HepG2 (cell line): ENCODE results near the gene ZFP36. TPM values are rescaled to one million over a fixed set of nuclear protein-coding genes. Genes with fewer than 3 reads are reported as not detected.

Experiments
- DR1 ChIP-seq: sonication (generic); formaldehyde crosslinking; IDR thresholded peaks from 2 replicates; pipeline ENCODE4 v1.8.0; 2021; ENCODE audit warnings: mild to moderate bottlenecking, missing genetic modification reagents, inconsistent platforms
- GABPA ChIP-seq, 2 experiments: IDR thresholded peaks; 2 replicates each; pipeline ENCODE4 v1.6.1; 2011 to 2016; ENCODE audit warnings: low read depth in 2 of 2, low read length in 1 of 2, missing biosample characterization in 1 of 2, missing genetic modification characterization in 1 of 2
- HES4 ChIP-seq: sonication (generic); formaldehyde crosslinking; IDR thresholded peaks from 2 replicates; pipeline ENCODE4 v1.9.0; 2021; ENCODE audit warnings: mild to moderate bottlenecking, missing genetic modification reagents, borderline replicate concordance
- MED8 ChIP-seq: sonication (generic); formaldehyde crosslinking; IDR thresholded peaks from 2 replicates; pipeline ENCODE4 v1.8.1; 2023; ENCODE audit warnings: mild to moderate bottlenecking, missing genetic modification reagents; ENCODE audit not compliant: insufficient replicate concordance
- NFYB ChIP-seq: sonication (generic); formaldehyde crosslinking; IDR thresholded peaks from 2 replicates; pipeline ENCODE4 v1.4.0; 2020; ENCODE audit warnings: missing genetic modification reagents
- TERF1 ChIP-seq: sonication (generic); formaldehyde crosslinking; IDR thresholded peaks from 2 replicates; pipeline ENCODE4 v1.8.0; 2022; ENCODE audit warnings: mild to moderate bottlenecking, missing genetic modification reagents, moderate library complexity
- U2AF1 ChIP-seq: fragments of 200-400 bp; formaldehyde crosslinking; optimal IDR thresholded peaks from 2 replicates; pipeline ENCODE3; 2017; ENCODE audit warnings: mild to moderate bottlenecking, low read depth, low read length
- YEATS2 ChIP-seq: sonication (generic); formaldehyde crosslinking; IDR thresholded peaks from 2 replicates; pipeline ENCODE4 v1.4.0; 2020; ENCODE audit warnings: missing genetic modification reagents, borderline replicate concordance
- YEATS4 ChIP-seq: sonication (generic); formaldehyde crosslinking; IDR thresholded peaks from 2 replicates; pipeline ENCODE4 v1.4.0; 2020; ENCODE audit warnings: missing genetic modification reagents, borderline replicate concordance
- ZNF264 ChIP-seq: sonication (generic); formaldehyde crosslinking; IDR thresholded peaks from 2 replicates; pipeline ENCODE4 v1.4.0; 2020; ENCODE audit warnings: missing genetic modification reagents
- ZNF34 ChIP-seq: sonication (generic); formaldehyde crosslinking; IDR thresholded peaks from 2 replicates; pipeline ENCODE4 v1.4.0; 2020; ENCODE audit warnings: mild to moderate bottlenecking, missing genetic modification reagents, borderline replicate concordance
- ZNF678 ChIP-seq: sonication (generic); formaldehyde crosslinking; IDR thresholded peaks from 2 replicates; pipeline ENCODE4 v1.4.0; 2020; ENCODE audit warnings: mild to moderate bottlenecking, missing genetic modification reagents
- polyA plus RNA-seq, 8 experiments: library from polyadenylated mRNA; depleted of rRNA in 3 of 8; stranded (reverse) in 7 of 8; unstranded in 1 of 8; fragments of >200 nt; fragmentation: Illumina TruSeq in 4 of 8; extraction: Trizol in 4 of 8; gene quantifications; 2 replicates each; pipeline versions ENCODE4 v1.2.1 to v1.2.3, GENCODE V29; 2011 to 2016; ENCODE audit warnings: low read depth in 4 of 8, missing spikeins in 1 of 8, mixed read lengths in 1 of 8; ENCODE audit not compliant: insufficient read depth in 1 of 8
- total RNA-seq, 5 experiments: library from RNA; depleted of rRNA; stranded (reverse); fragments of >200 nt; fragmentation: Illumina TruSeq; extraction: Trizol; gene quantifications; 2 replicates each; pipeline ENCODE4 v1.2.3, GENCODE V29; 2016; ENCODE audit warnings: low read depth in 1 of 5
- TF ChIP-seq, protein P1 (sequence below): sonication (generic); formaldehyde crosslinking; IDR thresholded peaks from 2 replicates; pipeline ENCODE4 v1.4.0; 2020; ENCODE audit warnings: mild to moderate bottlenecking, missing genetic modification reagents
- TF ChIP-seq, protein P2 (sequence below): sonication (generic); formaldehyde crosslinking; IDR thresholded peaks from 2 replicates; pipeline ENCODE4 v1.5.1; 2020; ENCODE audit warnings: mild to moderate bottlenecking, missing genetic modification reagents, moderate library complexity

Gene ZFP36
- total and polyA plus RNA-seq, 2 of the 13 experiments (the other 11 are each of a cell fraction or from before 2014, with no cell fraction given) = 1.4 to 1.7 TPM

DNA sequence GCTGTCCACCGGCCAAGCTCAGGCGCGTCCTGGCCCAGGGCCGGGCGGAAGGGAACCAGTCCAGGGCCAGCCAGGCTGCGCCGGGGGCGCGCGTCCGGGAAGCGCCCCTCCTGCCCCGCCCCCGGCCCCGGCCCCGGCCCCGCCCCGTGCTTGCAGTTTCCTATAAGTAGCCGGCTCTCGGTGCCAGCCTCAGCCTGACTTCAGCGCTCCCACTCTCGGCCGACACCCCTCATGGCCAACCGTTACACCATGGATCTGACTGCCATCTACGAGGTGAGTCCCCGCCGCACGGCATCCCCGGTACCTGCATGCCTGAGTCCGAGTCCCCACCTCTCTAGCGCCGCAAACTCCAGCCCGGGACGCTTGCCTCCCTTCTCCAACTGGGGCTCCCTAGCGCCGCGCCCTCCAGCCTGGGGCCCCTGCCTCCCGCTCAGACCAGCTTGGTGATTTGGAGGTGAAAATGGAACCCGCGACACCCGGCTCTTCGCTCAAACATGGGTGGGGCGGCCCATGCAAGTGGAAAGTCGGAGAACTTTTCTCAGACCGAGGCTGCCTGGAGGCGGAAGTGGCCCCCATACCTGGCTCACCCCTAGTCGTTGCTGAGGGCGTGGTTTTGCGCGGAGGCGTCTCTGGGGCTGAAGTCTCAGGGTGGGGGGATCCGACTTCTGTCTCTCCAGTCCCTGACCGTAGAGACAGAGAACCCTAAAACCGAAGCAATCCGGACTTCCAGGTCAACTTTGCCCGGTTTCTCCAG, at the start of gene ZFP36 (continued):
- TF ChIP-seq, protein P1, sequence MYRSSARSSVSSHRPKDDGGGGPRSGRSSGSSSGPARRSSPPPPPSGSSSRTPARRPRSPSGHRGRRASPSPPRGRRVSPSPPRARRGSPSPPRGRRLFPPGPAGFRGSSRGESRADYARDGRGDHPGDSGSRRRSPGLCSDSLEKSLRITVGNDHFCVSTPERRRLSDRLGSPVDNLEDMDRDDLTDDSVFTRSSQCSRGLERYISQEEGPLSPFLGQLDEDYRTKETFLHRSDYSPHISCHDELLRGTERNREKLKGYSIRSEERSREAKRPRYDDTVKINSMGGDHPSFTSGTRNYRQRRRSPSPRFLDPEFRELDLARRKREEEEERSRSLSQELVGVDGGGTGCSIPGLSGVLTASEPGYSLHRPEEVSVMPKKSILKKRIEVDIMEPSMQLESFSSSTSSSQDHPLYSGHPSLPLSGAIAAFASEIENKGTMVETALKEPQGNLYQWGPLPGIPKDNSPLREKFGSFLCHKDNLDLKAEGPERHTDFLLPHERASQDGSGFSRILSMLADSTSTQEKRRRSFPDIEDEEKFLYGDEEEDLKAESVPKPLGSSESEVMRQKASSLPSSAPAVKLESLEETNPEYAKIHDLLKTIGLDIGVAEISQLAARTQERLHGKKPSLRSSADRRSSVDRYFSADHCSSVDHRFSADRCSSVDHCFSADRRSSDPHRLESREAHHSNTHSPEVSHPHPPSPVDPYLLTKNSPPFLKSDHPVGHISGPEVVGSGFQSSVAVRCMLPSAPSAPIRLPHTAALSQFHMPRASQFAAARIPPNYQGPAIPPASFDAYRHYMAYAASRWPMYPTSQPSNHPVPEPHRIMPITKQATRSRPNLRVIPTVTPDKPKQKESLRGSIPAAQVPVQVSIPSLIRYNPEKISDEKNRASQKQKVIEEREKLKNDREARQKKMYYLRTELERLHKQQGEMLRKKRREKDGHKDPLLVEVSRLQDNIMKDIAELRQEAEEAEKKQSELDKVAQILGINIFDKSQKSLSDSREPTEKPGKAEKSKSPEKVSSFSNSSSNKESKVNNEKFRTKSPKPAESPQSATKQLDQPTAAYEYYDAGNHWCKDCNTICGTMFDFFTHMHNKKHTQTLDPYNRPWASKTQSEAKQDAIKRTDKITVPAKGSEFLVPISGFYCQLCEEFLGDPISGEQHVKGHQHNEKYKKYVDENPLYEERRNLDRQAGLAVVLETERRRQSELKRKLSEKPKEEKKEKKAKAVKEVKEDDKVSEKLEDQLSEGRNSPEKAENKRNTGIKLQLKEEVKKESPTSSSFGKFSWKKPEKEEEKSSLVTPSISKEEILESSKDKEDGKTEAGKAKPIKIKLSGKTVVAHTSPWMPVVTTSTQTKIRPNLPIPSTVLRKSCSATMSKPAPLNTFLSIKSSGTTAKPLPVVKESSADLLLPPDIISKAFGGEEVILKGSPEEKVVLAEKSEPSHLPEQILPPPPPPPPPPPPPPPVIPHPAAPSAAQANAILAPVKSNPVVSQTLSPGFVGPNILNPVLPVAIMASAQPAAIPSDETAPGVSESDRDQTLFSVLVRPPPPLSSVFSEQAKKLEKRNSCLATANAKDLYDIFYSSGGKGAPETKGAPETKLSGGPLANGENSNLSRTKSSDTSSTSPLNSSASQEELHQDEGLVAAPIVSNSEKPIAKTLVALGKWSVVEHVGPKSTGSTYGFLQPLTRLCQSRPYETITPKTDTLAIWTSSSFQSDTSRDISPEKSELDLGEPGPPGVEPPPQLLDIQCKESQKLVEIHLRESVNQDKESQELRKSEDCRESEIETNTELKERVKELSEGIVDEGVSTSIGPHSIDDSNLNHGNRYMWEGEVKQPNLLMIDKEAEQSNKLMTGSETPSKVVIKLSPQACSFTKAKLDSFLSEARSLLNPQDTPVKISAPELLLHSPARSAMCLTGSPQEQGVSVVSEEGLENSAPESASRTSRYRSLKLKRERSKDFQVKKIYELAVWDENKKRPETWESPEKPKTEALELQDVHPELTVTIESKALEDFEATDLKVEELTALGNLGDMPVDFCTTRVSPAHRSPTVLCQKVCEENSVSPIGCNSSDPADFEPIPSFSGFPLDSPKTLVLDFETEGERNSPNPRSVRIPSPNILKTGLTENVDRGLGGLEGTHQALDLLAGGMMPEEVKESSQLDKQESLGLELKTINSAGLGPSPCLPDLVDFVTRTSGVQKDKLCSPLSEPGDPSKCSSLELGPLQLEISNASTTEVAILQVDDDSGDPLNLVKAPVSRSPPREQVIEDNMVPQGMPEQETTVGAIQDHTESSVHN (CRISPR knock-in tag) = no peak
- peak; percentile 34; the same call in 1 of the 2 replicates for TF ChIP-seq GABPA (IDR thresholded peaks at IDR 0.05; ENCODE audit: low read depth, low read length)
- TF ChIP-seq GABPA (CRISPR knock-in tag; IDR thresholded peaks at IDR 0.05; ENCODE audit: low read depth) = peak; percentile 46
- no peak for TF ChIP-seq ZNF678
- TF ChIP-seq, protein P2, sequence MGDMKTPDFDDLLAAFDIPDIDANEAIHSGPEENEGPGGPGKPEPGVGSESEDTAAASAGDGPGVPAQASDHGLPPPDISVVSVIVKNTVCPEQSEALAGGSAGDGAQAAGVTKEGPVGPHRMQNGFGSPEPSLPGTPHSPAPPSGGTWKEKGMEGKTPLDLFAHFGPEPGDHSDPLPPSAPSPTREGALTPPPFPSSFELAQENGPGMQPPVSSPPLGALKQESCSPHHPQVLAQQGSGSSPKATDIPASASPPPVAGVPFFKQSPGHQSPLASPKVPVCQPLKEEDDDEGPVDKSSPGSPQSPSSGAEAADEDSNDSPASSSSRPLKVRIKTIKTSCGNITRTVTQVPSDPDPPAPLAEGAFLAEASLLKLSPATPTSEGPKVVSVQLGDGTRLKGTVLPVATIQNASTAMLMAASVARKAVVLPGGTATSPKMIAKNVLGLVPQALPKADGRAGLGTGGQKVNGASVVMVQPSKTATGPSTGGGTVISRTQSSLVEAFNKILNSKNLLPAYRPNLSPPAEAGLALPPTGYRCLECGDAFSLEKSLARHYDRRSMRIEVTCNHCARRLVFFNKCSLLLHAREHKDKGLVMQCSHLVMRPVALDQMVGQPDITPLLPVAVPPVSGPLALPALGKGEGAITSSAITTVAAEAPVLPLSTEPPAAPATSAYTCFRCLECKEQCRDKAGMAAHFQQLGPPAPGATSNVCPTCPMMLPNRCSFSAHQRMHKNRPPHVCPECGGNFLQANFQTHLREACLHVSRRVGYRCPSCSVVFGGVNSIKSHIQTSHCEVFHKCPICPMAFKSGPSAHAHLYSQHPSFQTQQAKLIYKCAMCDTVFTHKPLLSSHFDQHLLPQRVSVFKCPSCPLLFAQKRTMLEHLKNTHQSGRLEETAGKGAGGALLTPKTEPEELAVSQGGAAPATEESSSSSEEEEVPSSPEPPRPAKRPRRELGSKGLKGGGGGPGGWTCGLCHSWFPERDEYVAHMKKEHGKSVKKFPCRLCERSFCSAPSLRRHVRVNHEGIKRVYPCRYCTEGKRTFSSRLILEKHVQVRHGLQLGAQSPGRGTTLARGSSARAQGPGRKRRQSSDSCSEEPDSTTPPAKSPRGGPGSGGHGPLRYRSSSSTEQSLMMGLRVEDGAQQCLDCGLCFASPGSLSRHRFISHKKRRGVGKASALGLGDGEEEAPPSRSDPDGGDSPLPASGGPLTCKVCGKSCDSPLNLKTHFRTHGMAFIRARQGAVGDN (CRISPR knock-in tag) = peak; percentile 75
- no peak for TF ChIP-seq MED8 (CRISPR knock-in tag)
- no peak for TF ChIP-seq YEATS4 (CRISPR knock-in tag)
- TF ChIP-seq NFYB (CRISPR knock-in tag) = no peak
- no peak for TF ChIP-seq U2AF1
- TF ChIP-seq DR1 (CRISPR knock-in tag) = peak; percentile 93
- no peak for TF ChIP-seq TERF1 (CRISPR knock-in tag)
- TF ChIP-seq ZNF34 (CRISPR knock-in tag) = no peak
- TF ChIP-seq HES4 (CRISPR knock-in tag) = no peak
- no peak for TF ChIP-seq ZNF264
- no peak for TF ChIP-seq YEATS2 (CRISPR knock-in tag)
